Measurements from ENCODE around the gene TGFB1. TPM values are rescaled to one million over a fixed set of nuclear protein-coding genes. Genes with fewer than 3 reads are reported as not detected.

Gene TGFB1
- total and polyA plus RNA-seq, 2 of the 13 experiments (the other 11 are each of a cell fraction or from before 2014, with no cell fraction given) = 4.1 to 5.4 TPM

DNA sequence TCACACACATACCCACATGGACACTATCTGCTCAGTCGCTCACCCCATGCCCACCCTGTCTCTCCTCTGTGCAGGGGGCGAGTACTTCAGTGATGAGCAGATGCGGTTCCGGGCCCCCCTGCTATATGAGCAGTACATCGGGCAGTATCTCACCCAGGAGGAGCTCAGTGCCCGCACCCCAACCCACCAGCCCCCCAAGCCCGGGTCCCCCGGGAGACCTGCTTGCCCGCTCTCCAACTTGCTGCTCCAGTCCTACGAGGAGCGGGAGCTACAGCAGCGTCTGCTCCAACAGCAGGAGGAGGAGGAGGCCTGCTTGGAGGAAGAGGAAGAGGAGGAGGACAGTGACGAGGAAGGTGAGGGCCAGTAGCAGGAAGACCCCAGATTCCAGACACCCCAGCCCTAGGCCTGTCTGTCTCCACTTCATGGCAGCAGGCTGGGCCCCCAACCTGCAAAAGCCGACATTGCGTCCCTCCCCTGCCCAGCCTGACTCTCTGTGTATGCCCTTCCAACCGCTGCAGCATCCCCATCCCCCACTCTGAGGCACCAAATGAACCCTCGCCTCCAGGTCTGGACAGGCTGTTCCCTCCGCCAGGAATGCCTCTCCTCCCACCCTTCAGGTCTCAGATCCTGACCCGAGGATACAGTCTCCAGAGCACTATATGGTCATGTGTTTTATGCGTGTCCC is 34.1 kb downstream of the TGFB1 start:
- 96% methylated on average over 11 of the region's 20 CpGs for WGBS (ENCODE audit: low lambda C conversion rate)
- H3K27ac ChIP-seq (ENCODE audit: extremely low read length, insufficient read depth, low read length) = peak overlapping the region; percentile 11
- DNase-seq (ENCODE audit: low spot score) (no peak), ATAC-seq (no peak), FAIRE-seq (no peak)
- no peaks in the 10 kb centered on the region for H3K27me3 ChIP-seq (ENCODE audit: control insufficient read depth in 1 of 2, insufficient read depth in 2 of 2, low read length in 2 of 2)
- in situ Hi-C loops (cut with HindIII; ENCODE audit: extremely low pct_ligation_motif_present, low pct_unique_long_range_greater_than_20kb) (no loop called here), intact Hi-C loops (cut with micrococcal nuclease; ENCODE audit: unreplicated experiment) (no loop called here)
- no peaks in the 10 kb centered on the region for H3K9me3 ChIP-seq (ENCODE audit: low read length)
- ChIA-PET CTCF (ENCODE audit: low intra/inter-chr PET ratio, low total read pairs) (no interaction called here), POLR2A (interaction anchor here (1.5 to 6.2 kb wide), 2 partner anchors 33 to 44 kb away, joined by 5 to 73 read pairs; partner anchors contain the start of genes B9D2 and TGFB1)
- peaks cover 50% of the 10 kb centered on the region for H3K4me1 ChIP-seq (ENCODE audit: insufficient read depth, low read length)
- no peak overlapping the region for H3K4me3 ChIP-seq (replicated peaks in 1 of 3; ENCODE audit: insufficient read depth in 1 of 3, low read depth in 2 of 3, low read length in 3 of 3)
- H3K36me3 ChIP-seq (replicated peaks in 1 of 2; ENCODE audit: control insufficient read depth in 1 of 2, insufficient read depth in 2 of 2, low read length in 2 of 2) = peaks cover 13 to 37% of the 10 kb centered on the region in 2 experiments; a peak in 4 of 5 replicates
- no peaks in the 10 kb centered on the region for H4K20me1 ChIP-seq (ENCODE audit: insufficient read depth, low read length)
- H3K79me2 ChIP-seq (ENCODE audit: insufficient read depth, low read length) = no peaks in the 10 kb centered on the region
- H3K4me2 ChIP-seq (ENCODE audit: low read depth, low read length) = no peak overlapping the region
- H2AFZ ChIP-seq (ENCODE audit: low read length) = no peak overlapping the region
- H3K9ac ChIP-seq (ENCODE audit: insufficient read depth, low read depth, low read length) = no peak overlapping the region
- BruUV-seq (replicated peaks) = no TSS peak
- TF ChIP-seq NR2C2 (CRISPR knock-in tag; IDR thresholded peaks at IDR 0.05; ENCODE audit: borderline replicate concordance) = no peak
- TF ChIP-seq, protein P1, sequence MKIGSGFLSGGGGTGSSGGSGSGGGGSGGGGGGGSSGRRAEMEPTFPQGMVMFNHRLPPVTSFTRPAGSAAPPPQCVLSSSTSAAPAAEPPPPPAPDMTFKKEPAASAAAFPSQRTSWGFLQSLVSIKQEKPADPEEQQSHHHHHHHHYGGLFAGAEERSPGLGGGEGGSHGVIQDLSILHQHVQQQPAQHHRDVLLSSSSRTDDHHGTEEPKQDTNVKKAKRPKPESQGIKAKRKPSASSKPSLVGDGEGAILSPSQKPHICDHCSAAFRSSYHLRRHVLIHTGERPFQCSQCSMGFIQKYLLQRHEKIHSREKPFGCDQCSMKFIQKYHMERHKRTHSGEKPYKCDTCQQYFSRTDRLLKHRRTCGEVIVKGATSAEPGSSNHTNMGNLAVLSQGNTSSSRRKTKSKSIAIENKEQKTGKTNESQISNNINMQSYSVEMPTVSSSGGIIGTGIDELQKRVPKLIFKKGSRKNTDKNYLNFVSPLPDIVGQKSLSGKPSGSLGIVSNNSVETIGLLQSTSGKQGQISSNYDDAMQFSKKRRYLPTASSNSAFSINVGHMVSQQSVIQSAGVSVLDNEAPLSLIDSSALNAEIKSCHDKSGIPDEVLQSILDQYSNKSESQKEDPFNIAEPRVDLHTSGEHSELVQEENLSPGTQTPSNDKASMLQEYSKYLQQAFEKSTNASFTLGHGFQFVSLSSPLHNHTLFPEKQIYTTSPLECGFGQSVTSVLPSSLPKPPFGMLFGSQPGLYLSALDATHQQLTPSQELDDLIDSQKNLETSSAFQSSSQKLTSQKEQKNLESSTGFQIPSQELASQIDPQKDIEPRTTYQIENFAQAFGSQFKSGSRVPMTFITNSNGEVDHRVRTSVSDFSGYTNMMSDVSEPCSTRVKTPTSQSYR (CRISPR knock-in tag; IDR thresholded peaks at IDR 0.05; ENCODE audit: borderline replicate concordance) = peak; percentile 12; the same call in 1 of the 2 replicates
- TF ChIP-seq, protein P2, sequence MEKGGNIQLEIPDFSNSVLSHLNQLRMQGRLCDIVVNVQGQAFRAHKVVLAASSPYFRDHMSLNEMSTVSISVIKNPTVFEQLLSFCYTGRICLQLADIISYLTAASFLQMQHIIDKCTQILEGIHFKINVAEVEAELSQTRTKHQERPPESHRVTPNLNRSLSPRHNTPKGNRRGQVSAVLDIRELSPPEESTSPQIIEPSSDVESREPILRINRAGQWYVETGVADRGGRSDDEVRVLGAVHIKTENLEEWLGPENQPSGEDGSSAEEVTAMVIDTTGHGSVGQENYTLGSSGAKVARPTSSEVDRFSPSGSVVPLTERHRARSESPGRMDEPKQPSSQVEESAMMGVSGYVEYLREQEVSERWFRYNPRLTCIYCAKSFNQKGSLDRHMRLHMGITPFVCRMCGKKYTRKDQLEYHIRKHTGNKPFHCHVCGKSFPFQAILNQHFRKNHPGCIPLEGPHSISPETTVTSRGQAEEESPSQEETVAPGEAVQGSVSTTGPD (CRISPR knock-in tag; IDR thresholded peaks at IDR 0.05) = no peak
- TF ChIP-seq ZNF350 (CRISPR knock-in tag; IDR thresholded peaks at IDR 0.05; ENCODE audit: borderline replicate concordance, low read depth) = peak; percentile 23; the same call in 1 of the 2 replicates
- TF ChIP-seq, protein P3, sequence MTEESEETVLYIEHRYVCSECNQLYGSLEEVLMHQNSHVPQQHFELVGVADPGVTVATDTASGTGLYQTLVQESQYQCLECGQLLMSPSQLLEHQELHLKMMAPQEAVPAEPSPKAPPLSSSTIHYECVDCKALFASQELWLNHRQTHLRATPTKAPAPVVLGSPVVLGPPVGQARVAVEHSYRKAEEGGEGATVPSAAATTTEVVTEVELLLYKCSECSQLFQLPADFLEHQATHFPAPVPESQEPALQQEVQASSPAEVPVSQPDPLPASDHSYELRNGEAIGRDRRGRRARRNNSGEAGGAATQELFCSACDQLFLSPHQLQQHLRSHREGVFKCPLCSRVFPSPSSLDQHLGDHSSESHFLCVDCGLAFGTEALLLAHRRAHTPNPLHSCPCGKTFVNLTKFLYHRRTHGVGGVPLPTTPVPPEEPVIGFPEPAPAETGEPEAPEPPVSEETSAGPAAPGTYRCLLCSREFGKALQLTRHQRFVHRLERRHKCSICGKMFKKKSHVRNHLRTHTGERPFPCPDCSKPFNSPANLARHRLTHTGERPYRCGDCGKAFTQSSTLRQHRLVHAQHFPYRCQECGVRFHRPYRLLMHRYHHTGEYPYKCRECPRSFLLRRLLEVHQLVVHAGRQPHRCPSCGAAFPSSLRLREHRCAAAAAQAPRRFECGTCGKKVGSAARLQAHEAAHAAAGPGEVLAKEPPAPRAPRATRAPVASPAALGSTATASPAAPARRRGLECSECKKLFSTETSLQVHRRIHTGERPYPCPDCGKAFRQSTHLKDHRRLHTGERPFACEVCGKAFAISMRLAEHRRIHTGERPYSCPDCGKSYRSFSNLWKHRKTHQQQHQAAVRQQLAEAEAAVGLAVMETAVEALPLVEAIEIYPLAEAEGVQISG (CRISPR knock-in tag; IDR thresholded peaks at IDR 0.05) = no peak
- TF ChIP-seq, protein P4, sequence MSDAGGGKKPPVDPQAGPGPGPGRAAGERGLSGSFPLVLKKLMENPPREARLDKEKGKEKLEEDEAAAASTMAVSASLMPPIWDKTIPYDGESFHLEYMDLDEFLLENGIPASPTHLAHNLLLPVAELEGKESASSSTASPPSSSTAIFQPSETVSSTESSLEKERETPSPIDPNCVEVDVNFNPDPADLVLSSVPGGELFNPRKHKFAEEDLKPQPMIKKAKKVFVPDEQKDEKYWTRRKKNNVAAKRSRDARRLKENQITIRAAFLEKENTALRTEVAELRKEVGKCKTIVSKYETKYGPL (CRISPR knock-in tag; IDR thresholded peaks at IDR 0.05) = no peak
- TF ChIP-seq BCLAF1 (IDR thresholded peaks at IDR 0.05) = no peak
- TF ChIP-seq, protein P5, sequence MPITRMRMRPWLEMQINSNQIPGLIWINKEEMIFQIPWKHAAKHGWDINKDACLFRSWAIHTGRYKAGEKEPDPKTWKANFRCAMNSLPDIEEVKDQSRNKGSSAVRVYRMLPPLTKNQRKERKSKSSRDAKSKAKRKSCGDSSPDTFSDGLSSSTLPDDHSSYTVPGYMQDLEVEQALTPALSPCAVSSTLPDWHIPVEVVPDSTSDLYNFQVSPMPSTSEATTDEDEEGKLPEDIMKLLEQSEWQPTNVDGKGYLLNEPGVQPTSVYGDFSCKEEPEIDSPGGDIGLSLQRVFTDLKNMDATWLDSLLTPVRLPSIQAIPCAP (CRISPR knock-in tag; IDR thresholded peaks at IDR 0.05; ENCODE audit: low read depth) = no peak

Measured in HepG2 (cell line).